ENCODE data around the gene TRAF3IP3. TPM values are rescaled to one million over a fixed set of nuclear protein-coding genes. Genes with fewer than 3 reads are reported as not detected.

Gene TRAF3IP3
- total RNA-seq, 1 experiment from 2014 or later: not detected

GRCh38 chr1:209829716-209830115 lies 73.9 kb downstream of the TRAF3IP3 start:
- no peak overlapping the region for H2BK5ac ChIP-seq (ENCODE audit: insufficient read length, low read length)
- H2BK12ac ChIP-seq (ENCODE audit: insufficient read length, low read depth, low read length): no peak overlapping the region
- no peak overlapping the region for H3K4ac ChIP-seq (ENCODE audit: low read depth, low read length)
- Mint-ChIP-seq H3K4me3 (peak overlapping the region; percentile 71 to 97; a peak in 4 of 5 replicates), H3K9me3 (peaks cover 0 to 3% of the 10 kb centered on the region in 2 experiments; a peak in 1 of 5 replicates), H3K27ac (no peak overlapping the region), H3K4me1 (peaks cover 6 to 7% of the 10 kb centered on the region in 2 experiments), H3K36me3 (ENCODE audit: insufficient read depth in 1 of 3, low read depth in 3 of 3) (peaks cover 16 to 40% (median 39%) of the 10 kb centered on the region in 3 experiments; a peak in 6 of 7 replicates), H3K27me3 (ENCODE audit: low read depth) (no peaks in the 10 kb centered on the region; the same call in 1 of the 2 replicates)
- H3K56ac ChIP-seq (ENCODE audit: insufficient read length, low read depth, low read length): no peak overlapping the region
- no peak overlapping the region for H3K18ac ChIP-seq (ENCODE audit: insufficient read length, low read depth, low read length)
- H3K27me3 ChIP-seq (ENCODE audit: insufficient read depth, low read length): no peaks in the 10 kb centered on the region
- no peak overlapping the region for H2AFZ ChIP-seq (ENCODE audit: low read length)
- TF ChIP-seq CTCF (conservative IDR thresholded peaks at IDR 0.05): no peak
- no peak overlapping the region for H2BK120ac ChIP-seq (ENCODE audit: low read depth, low read length, poor library complexity, severe bottlenecking)
- no peak overlapping the region for H3K9ac ChIP-seq (ENCODE audit: extremely low read depth, insufficient read length, low read length)
- no peaks in the 10 kb centered on the region for H3K4me1 ChIP-seq (ENCODE audit: insufficient read depth, low read length)
- H2AK5ac ChIP-seq (ENCODE audit: insufficient read length, low read length): no peak overlapping the region
- no peak overlapping the region for H4K91ac ChIP-seq (ENCODE audit: insufficient read length, low read depth, low read length)
- no peak overlapping the region for H3K27ac ChIP-seq (ENCODE audit: insufficient read length, low read depth, low read length)
- H2BK20ac ChIP-seq (ENCODE audit: low read depth, low read length, poor library complexity, severe bottlenecking): no peak overlapping the region
- DNase-seq: no peak
- H3T11ph ChIP-seq (ENCODE audit: low read length): no peak overlapping the region
- no peak overlapping the region for H4K8ac ChIP-seq (replicated peaks; ENCODE audit: insufficient read length, low read depth, low read length)
- H3K9me3 ChIP-seq (ENCODE audit: control insufficient read depth, low read depth, low read length): no peaks in the 10 kb centered on the region
- no peak overlapping the region for H3K4me2 ChIP-seq (ENCODE audit: insufficient read depth, insufficient read length, low read length)
- H4K5ac ChIP-seq (ENCODE audit: insufficient read length, low read depth, low read length): no peak overlapping the region
- H3K14ac ChIP-seq (ENCODE audit: insufficient read depth, low read length): no peak overlapping the region
- H3K23me2 ChIP-seq (ENCODE audit: insufficient read length, low read depth, low read length, poor library complexity, severe bottlenecking): no peaks in the 10 kb centered on the region
- no CpG with 5 or more reads among the region's 2 CpGs for WGBS (ENCODE audit: extremely low coverage, insufficient read length, low lambda C conversion rate)
- no peaks in the 10 kb centered on the region for H3K79me2 ChIP-seq (ENCODE audit: insufficient read depth, low read length)
- H3K79me1 ChIP-seq (ENCODE audit: insufficient read depth, low read depth, low read length, poor library complexity, severe bottlenecking): no peaks in the 10 kb centered on the region
- H2BK15ac ChIP-seq (ENCODE audit: low read depth, low read length): no peak overlapping the region
- no peak overlapping the region for H3K23ac ChIP-seq (ENCODE audit: insufficient read length, low read depth, low read length)
- no peaks in the 10 kb centered on the region for H4K20me1 ChIP-seq (ENCODE audit: control insufficient read depth, insufficient read depth, insufficient read length)
